ENCODE measurements around the gene TAS2R41. TPM values are rescaled to one million over a fixed set of nuclear protein-coding genes. Genes with fewer than 3 reads are reported as not detected.

Gene TAS2R41
- not detected in 2 replicates for total RNA-seq (2014; rRNA removed; shearing (Covaris generic))

DNA sequence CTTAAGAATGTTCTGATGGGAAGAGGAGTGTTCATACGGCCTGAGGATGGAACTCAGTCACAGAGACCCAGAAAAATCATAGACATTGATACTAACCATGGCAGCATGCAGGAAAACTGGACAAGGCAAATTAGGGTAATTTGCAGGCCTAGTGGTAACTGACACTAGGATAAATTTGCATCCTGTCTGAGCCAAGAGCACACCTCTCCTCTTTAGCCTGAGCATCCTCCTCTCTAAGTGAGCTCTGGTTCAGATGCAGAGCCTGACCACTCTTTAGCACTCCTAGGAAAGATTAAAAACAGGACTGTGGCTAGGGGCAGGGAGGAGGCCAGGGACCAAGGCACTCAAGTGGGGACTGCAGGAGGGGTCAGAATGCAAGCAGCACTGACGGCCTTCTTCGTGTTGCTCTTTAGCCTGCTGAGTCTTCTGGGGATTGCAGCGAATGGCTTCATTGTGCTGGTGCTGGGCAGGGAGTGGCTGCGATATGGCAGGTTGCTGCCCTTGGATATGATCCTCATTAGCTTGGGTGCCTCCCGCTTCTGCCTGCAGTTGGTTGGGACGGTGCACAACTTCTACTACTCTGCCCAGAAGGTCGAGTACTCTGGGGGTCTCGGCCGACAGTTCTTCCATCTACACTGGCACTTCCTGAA, at the start of gene TAS2R41:
TAS2R41 (plus strand) TSS at position 373 of the 650 bp plus-strand sequence; CDS start at position 373, 0 bp downstream.

GRCh38 chr7:143443153-143443552, 34.5 kb upstream of the TAS2R41 start, which contains the start of gene TAS2R60:
Gene TAS2R60, plus strand, starts transcription at chr7:143443453. Its CDS starts 0 bp downstream, at chr7:143443453.

Other genes starting within 250 kb of the TAS2R41 start
- 126 and 140 TPM in 2 replicates for gene GSTK1, start 214.4 kb upstream of the TAS2R41 start, total RNA-seq (2014; rRNA removed; shearing (Covaris generic))
- 1.2 and 3.2 TPM in 2 replicates for gene TMEM139, start 192.9 kb upstream of the TAS2R41 start, total RNA-seq (2014; rRNA removed; shearing (Covaris generic))
- 19.1 and 25.5 TPM in 2 replicates for gene CASP2, start 189.5 kb upstream of the TAS2R41 start, total RNA-seq (2014; rRNA removed; shearing (Covaris generic))
- gene CLCN1, start 161.8 kb upstream of the TAS2R41 start, total RNA-seq (2014; rRNA removed; shearing (Covaris generic)) = not detected in 2 replicates
- gene FAM131B, start 115.2 kb upstream of the TAS2R41 start, total RNA-seq (2014; rRNA removed; shearing (Covaris generic)) = 1.4 and 2.4 TPM in 2 replicates
- gene ZYX, start 96.5 kb upstream of the TAS2R41 start, total RNA-seq (2014; rRNA removed; shearing (Covaris generic)) = 54.7 and 69.1 TPM in 2 replicates
- gene EPHA1, start 69.0 kb upstream of the TAS2R41 start, total RNA-seq (2014; rRNA removed; shearing (Covaris generic)) = 0.04 and 0.24 TPM in 2 replicates
- not detected in 2 replicates for gene TAS2R60, start 34.4 kb upstream of the TAS2R41 start, total RNA-seq (2014; rRNA removed; shearing (Covaris generic))
- gene CTAGE15, start 93.9 kb downstream of the TAS2R41 start, total RNA-seq (2014; rRNA removed; shearing (Covaris generic)) = not detected in 2 replicates
- 4.1 and 4.4 TPM in 2 replicates for gene TCAF2, start 143.1 kb downstream of the TAS2R41 start, total RNA-seq (2014; rRNA removed; shearing (Covaris generic))

All from A375 (cell line).